Caco-2 (cell line): ENCODE measurements around the gene PCBP3. TPM values are rescaled to one million over a fixed set of nuclear protein-coding genes. Genes with fewer than 3 reads are reported as not detected.

Source experiments
- Bru-seq: library from RNA; stranded (reverse); fragments of 400-500 nt; gene quantifications from one replicate; lab custom pipeline; 2021; lab: Mats Ljungman, UMichigan
- BruChase-seq, 2 experiments: library from RNA; stranded (reverse); fragments of 400-500 nt; gene quantifications; one replicate each; lab custom pipeline; 2021; lab: Mats Ljungman, UMichigan
- BruUV-seq: library from RNA; stranded (reverse); fragments of 400-500 nt; replicated peaks from 2 replicates; lab custom pipeline; 2021; lab: Mats Ljungman, UMichigan
- CTCF ChIA-PET: fragments of 300-600 bp; sonication (Branson Sonifier 250); formaldehyde crosslinking; loops from one replicate; lab custom pipeline; 2022; ENCODE audit warnings: antibody characterized with exemption; lab: Charles Lee
- POLR2A ChIA-PET: fragments of 300-600 bp; sonication (Branson Sonifier 250); formaldehyde crosslinking; loops from one replicate; lab custom pipeline; 2022; ENCODE audit warnings: antibody characterized with exemption; lab: Charles Lee
- DNase-seq, 2 experiments: peaks; one replicate each; pipeline versions ENCODE4 v3.0.0 to v3.0.0-alpha.2; 2020 to 2022
- H3K27me3 ChIP-seq: replicated peaks from 2 replicates; pipeline ENCODE4 v1.6.0; 2011; ENCODE audit warnings: low read length; ENCODE audit not compliant: control insufficient read depth, insufficient read depth
- H3K36me3 ChIP-seq: 2 replicates; pipeline ENCODE4 v1.5.1; 2011; ENCODE audit warnings: low read length; ENCODE audit not compliant: control insufficient read depth, insufficient read depth
- H3K4me1 ChIP-seq: fragments of 250-450 bp; sonication (Bioruptor Pico); 2 replicates; pipeline ENCODE4 v1.5.1; 2020; ENCODE audit warnings: mild to moderate bottlenecking
- H3K4me3 ChIP-seq: 2 replicates; pipeline ENCODE4 v1.5.1; 2011; ENCODE audit warnings: low read depth, mild to moderate bottlenecking, control low read depth, low read length
- H3K9me3 ChIP-seq: fragments of 250-450 bp; sonication (Bioruptor Pico); 2 replicates; pipeline ENCODE4 v1.5.1; 2020; ENCODE audit warnings: mild to moderate bottlenecking, moderate library complexity
- H3K27ac Mint-ChIP-seq: one replicate; pipeline ENCODE4 v1.8.0; 2022; ENCODE audit warnings: mixed read lengths; ENCODE audit not compliant: unreplicated experiment
- H3K27me3 Mint-ChIP-seq: one replicate; pipeline ENCODE4 v1.8.0; 2022; ENCODE audit warnings: mixed read lengths; ENCODE audit not compliant: insufficient read depth, unreplicated experiment
- H3K36me3 Mint-ChIP-seq: one replicate; pipeline ENCODE4 v1.8.0; 2022; ENCODE audit warnings: mild to moderate bottlenecking, mixed read lengths; ENCODE audit not compliant: insufficient read depth, unreplicated experiment
- H3K4me1 Mint-ChIP-seq: one replicate; pipeline ENCODE4 v1.8.0; 2022; ENCODE audit warnings: low read depth, mixed read lengths; ENCODE audit not compliant: unreplicated experiment
- H3K4me3 Mint-ChIP-seq: one replicate; pipeline ENCODE4 v1.8.0; 2022; ENCODE audit warnings: mild to moderate bottlenecking, moderate library complexity, mixed read lengths; ENCODE audit not compliant: unreplicated experiment
- H3K9me3 Mint-ChIP-seq: one replicate; pipeline ENCODE4 v1.8.0; 2022; ENCODE audit warnings: mixed read lengths; ENCODE audit not compliant: unreplicated experiment
- CTCF ChIP-seq, 2 experiments: fragments of 200-600 bp in 1 of 2; IDR thresholded peaks; 1 replicate in 1 of 2; 2 replicates in 1 of 2; pipeline versions ENCODE4 v1.5.1 to v1.8.0; 2011 to 2022; ENCODE audit warnings: antibody characterized with exemption in 1 of 2, control low read depth in 1 of 2, inconsistent platforms in 1 of 2, low read depth in 1 of 2, low read length in 1 of 2, mild to moderate bottlenecking in 1 of 2, moderate library complexity in 1 of 2; ENCODE audit not compliant: insufficient read depth in 1 of 2, severe bottlenecking in 1 of 2, unreplicated experiment in 1 of 2
- intact Hi-C: fragments of 100-400 bp; cut with micrococcal nuclease; formaldehyde crosslinking; loops from one replicate; pipeline ENCODE4 v1.10.0; 2022; ENCODE audit not compliant: unreplicated experiment
- long read RNA-seq: library from polyadenylated mRNA; stranded (forward); transcript quantifications from one replicate; pipeline ENCODE4 v2.0.0, GENCODE V29; 2022
- total RNA-seq: library from RNA; stranded (reverse); gene quantifications from 2 replicates; pipeline ENCODE4 v1.2.3, GENCODE V29; 2022

PCBP3 gene
- total RNA-seq (0.75 TPM in 1 of 2 replicates, not detected in the other), Bru-seq, nascent RNA (percentile 22 among the genes with signal in this experiment), BruChase-seq, experiment 1, labeled RNA remaining after a 2-hour chase (percentile 27 among the genes with signal in this experiment), BruChase-seq, experiment 2, labeled RNA remaining after a 6-hour chase (percentile 24 among the genes with signal in this experiment)
- long read RNA-seq, partial matches to known transcripts: 0 of 2 reads
- long read RNA-seq, other reads (novel, unspliced or antisense): 2 of 2 reads

GRCh38 chr21:45643021-45643980 lies at the start of gene PCBP3:
Gene PCBP3, plus strand, starts transcription at chr21:45643725. Its CDS starts 206,361 bp downstream, at chr21:45850086.
- H3K4me3 Mint-ChIP-seq: peak within 1 kb of the TSS; percentile 67
- H3K36me3 Mint-ChIP-seq: no peaks in the 10 kb centered on the region
- Histone ChIP-seq H3K36me3 (no peaks in the 10 kb centered on the region), H3K9me3 (0 out of 2 replicates have a peak, but pooled peaks cover 3% of the 10 kb centered on the region), H3K4me1 (no peaks in the 10 kb centered on the region), H3K4me3 (peak within 1 kb of the TSS; percentile 29), H3K27me3 (0 out of 2 replicates have a peak, but pooled peaks cover 2% of the 10 kb centered on the region)
- peak; percentile 90 to 95 for DNase-seq
- intact Hi-C loops: no loop called here
- CTCF ChIA-PET: no interaction called here
- POLR2A ChIA-PET: no interaction called here
- TF ChIP-seq CTCF (IDR thresholded peaks at IDR 0.05; ENCODE audit: insufficient read depth in 1 of 2, low read depth in 1 of 2, low read length in 1 of 2, severe bottlenecking in 1 of 2, unreplicated experiment in 1 of 2): no peak
- BruUV-seq: no TSS peak
- H3K9me3 Mint-ChIP-seq: no peaks in the 10 kb centered on the region
- peaks cover 11% of the 10 kb centered on the region for H3K27me3 Mint-ChIP-seq
- no peak within 1 kb of the TSS for H3K27ac Mint-ChIP-seq
- H3K4me1 Mint-ChIP-seq: no peaks in the 10 kb centered on the region

- no peak overlapping the region for H3K4me3 ChIP-seq
- intact Hi-C loops: no loop called here
- Mint-ChIP-seq H3K27me3 (peaks cover 8% of the 10 kb centered on the region), H3K4me3 (no peak overlapping the region), H3K4me1 (no peaks in the 10 kb centered on the region), H3K36me3 (no peaks in the 10 kb centered on the region), H3K27ac (no peak overlapping the region), H3K9me3 (peaks cover 1% of the 10 kb centered on the region)
- H3K36me3 ChIP-seq: no peaks in the 10 kb centered on the region
- no peak for TF ChIP-seq CTCF (IDR thresholded peaks at IDR 0.05; ENCODE audit: insufficient read depth in 1 of 2, low read depth in 1 of 2, low read length in 1 of 2, severe bottlenecking in 1 of 2, unreplicated experiment in 1 of 2)
- H3K9me3 ChIP-seq: no peaks in the 10 kb centered on the region
- ChIA-PET CTCF (interaction anchor here (1.5 to 4.1 kb wide), 2 partner anchors 39 to 226 kb away, joined by 7 to 52 read pairs; no protein-coding TSS in a partner anchor), POLR2A (no interaction called here)
- no peaks in the 10 kb centered on the region for H3K27me3 ChIP-seq
- no peaks in the 10 kb centered on the region for H3K4me1 ChIP-seq
- no peak for DNase-seq
- no TSS peak for BruUV-seq
Observed at GRCh38 chr21:45594721-45595489, 48.6 kb upstream of the PCBP3 start.
